Activated effector memory CD4-positive, alpha-beta T cell treated with anti-CD3 and anti-CD28 coated beads, Interleukin-2, amount 50 U/mL, for 16 hours (primary cell): ENCODE results near the gene CD101.
"Not testable (repeated sequence)": the region's sequence is repeated elsewhere in the genome, so short reads cannot be mapped to it uniquely, and the experiment has no call there.

ENCODE experiments used
- DNase-seq: peaks from one replicate; pipeline ENCODE4 v3.0.0-alpha.2; 2020

CD101 gene, protein sequence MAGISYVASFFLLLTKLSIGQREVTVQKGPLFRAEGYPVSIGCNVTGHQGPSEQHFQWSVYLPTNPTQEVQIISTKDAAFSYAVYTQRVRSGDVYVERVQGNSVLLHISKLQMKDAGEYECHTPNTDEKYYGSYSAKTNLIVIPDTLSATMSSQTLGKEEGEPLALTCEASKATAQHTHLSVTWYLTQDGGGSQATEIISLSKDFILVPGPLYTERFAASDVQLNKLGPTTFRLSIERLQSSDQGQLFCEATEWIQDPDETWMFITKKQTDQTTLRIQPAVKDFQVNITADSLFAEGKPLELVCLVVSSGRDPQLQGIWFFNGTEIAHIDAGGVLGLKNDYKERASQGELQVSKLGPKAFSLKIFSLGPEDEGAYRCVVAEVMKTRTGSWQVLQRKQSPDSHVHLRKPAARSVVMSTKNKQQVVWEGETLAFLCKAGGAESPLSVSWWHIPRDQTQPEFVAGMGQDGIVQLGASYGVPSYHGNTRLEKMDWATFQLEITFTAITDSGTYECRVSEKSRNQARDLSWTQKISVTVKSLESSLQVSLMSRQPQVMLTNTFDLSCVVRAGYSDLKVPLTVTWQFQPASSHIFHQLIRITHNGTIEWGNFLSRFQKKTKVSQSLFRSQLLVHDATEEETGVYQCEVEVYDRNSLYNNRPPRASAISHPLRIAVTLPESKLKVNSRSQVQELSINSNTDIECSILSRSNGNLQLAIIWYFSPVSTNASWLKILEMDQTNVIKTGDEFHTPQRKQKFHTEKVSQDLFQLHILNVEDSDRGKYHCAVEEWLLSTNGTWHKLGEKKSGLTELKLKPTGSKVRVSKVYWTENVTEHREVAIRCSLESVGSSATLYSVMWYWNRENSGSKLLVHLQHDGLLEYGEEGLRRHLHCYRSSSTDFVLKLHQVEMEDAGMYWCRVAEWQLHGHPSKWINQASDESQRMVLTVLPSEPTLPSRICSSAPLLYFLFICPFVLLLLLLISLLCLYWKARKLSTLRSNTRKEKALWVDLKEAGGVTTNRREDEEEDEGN

DNA sequence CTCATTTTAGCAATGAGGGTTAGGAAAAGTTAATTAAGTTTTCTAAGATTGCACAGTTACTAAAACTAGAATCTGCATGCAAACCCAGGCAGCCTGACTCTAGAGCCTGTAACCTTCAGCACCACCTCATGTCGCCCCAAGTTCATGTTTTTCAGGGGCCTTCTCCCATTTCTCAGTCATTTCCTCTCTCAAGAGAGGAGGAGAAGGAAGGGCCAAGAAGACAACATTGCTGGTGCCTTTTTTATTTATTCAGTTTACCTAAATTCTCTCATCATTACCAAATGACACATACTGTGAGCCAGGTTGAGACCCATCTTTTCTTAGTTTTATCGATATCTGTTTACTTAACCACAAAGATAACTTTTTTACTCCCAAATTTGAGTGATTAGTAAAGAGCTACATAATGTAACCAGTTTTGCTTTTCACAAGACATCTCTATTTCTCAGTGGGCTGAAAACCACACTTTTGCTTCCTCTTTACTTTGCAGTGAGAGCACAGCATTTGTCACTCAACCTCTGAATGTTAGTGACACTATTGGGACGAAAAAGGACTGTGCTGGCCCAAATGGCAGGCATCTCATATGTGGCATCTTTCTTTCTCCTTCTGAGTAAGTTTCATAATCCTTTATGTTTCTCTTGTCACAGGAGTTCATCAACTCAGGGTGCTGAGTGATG is at the start of gene CD101:
Gene CD101 (plus strand): TSS at position 507 of the 674 bp plus-strand sequence. CDS start 58 bp downstream, at position 565.
- no peak for DNase-seq

DNA sequence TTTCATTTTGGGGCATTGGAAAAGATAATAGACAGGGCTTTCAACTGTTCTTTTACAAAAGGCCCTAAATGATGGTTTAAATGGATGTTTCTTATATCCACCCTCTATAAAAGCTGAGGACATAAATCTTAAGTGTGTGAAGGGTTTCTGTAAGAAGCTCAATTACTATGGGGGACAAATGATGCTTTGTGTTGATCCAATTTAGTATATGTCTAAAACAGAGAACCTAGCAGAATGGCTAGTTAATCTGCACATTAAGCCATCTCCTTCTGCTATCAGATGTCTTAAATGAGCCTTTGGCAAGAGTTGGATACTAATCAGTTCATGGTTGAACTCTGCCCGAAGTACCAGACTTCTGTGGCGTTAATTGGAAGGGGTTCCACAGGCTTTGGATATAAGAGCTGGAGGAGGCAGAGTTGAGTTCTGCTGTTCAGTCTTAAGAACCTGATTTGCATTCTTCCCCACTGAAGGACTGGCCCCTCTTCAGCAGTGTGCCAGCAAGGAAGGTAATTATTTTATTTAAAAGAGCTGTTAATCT is 48.8 kb upstream of the CD101 start:
- DNase-seq: no peak

DNA sequence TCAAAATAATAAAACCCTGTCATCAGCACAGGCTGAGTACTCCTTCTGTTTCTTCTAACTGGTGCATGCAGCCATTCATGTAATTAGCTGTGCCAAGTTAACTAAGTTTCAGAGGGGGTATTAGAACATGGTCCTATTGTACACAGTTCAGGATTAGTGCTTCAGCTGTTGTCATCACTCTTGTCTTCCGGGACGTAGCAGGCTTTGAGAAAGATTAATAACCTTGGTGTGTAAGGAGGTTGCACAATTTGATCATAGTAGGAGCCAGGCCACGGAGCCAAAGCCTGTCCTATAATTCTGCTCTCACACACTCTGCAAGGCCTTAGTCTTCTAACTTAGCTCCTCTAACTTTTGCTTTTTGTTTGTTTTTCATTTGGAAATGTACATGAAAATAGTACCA is 47.1 kb upstream of the CD101 start:
- DNase-seq: no peak

DNA sequence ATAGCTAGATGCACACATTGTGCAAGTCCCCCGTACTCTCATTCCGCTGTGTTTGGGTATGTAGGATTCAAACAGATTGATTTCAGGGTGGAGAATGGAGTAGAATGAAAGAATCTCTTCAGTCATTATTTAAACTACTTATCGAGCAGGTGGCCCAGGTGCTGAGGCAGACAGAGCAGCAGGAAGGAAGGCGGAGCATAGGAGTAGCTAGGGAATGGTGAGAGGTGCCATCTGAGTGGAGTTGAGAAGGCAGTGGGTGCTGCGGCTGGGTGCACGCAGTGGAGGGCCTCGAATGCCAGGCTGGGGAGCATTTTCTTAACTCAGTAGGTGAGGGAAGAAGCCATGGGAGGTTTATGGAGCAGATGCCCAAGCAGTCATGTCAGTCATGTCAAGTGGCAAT is 45.2 kb upstream of the CD101 start:
- no peak for DNase-seq

DNA sequence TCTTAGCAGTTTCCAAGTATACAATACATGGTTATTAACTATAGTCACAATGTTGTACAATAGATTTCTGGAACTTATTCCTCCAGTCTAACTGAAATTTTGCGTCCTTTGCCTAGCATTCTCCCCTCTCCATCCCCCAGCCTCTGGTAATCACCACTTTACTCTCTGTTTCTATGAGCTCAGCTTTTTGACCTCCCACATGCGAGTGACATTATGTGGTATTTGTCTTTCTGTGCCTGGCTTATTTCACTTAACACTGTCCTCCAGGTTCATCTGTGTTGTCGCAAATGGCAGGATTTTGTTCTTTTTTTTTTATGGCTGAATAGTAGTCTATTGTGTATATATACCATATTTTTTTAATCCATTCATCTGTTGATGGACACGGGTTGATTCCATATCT is 43.9 kb upstream of the CD101 start:
- no peak for DNase-seq

DNA sequence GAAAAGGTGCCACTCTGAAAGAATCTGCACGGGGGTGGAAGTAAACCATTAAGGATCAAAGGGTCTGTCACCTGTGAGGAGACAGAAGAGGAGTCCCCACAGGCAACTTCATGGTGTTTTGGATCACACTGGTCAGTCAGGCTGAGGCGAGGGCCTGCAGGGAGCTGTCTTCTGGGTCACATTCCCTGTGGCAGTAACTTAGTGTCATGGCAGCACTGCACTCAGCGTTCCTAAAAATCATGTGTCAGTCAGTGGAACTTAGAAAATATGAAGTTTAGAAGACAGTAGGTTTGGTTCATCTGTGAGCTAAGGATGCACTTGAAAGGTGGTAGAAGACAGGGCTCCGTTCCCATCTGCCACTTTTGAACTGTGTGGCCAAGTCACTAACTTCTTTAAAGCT is 43.5 kb upstream of the CD101 start:
- no peak for DNase-seq

DNA sequence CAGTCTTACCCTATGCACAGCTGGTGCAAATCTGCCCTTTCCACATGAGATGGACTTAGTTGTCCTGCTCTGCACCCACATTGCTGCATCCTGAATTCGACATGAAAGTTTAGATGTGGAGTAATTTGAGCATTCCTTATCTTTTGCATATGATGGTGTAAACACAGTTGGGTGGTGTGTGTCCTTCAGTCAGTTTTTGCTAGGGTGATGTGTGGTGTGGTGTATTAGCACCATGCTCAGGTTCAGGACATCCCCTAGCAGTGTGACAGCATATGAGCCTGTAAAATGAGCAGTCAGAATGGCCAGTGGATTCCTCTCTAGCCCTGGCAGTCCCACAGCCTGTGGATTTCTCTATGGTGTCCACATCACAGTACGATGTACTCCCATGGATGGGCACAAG is 42.6 kb upstream of the CD101 start:
- no peak for DNase-seq

DNA sequence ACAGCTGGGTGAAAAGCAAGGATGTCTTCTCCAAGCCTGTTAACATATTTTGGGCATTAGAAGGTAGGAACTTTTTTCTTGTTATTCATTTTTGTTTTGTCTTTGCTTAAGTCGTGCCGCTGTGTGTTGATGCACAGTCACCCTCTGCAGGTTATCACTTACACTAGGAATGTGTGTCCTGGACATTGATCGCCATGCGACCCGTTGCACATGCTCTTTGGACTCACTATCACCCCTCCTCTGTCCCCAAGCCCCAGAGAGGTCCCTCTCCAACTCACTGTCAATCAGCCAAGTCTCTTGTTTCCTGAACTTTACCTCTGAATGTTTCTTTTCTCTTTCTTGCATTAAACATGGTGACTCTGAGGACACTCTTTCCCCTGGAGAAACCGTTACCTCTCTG is 40.0 kb upstream of the CD101 start:
- DNase-seq: no peak

DNA sequence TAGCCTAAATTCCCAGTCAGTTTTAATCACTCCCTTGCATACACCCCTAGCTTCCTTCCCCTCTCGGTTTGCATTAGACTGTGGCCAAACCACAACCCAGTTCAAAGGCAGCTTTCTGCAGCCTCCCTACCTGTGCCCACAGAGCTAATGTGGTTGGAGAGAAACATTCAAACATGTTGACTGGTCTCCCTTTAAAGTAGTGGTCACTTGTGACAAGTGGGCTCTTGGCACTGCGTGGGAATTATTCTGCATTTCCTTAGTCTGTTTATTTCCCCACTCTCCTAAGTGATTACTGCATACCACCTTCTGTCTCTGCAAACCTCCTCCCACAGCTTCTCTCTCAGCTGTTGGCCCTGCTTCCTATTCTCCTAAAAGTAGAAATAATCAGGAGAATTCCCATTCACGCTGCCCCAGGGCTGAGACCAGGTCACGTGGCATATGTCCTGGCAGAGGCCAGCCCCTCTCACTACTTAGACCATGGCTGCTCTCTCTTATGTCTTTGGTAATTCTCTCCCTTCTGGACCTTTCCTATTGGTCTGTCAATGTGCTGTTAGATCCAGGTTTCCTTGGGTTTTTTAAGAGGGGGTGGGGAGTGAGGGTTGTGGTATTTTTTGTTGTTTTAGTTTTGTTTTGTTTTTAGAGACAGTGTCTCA is 38.4 kb upstream of the CD101 start:
- DNase-seq: no peak

DNA sequence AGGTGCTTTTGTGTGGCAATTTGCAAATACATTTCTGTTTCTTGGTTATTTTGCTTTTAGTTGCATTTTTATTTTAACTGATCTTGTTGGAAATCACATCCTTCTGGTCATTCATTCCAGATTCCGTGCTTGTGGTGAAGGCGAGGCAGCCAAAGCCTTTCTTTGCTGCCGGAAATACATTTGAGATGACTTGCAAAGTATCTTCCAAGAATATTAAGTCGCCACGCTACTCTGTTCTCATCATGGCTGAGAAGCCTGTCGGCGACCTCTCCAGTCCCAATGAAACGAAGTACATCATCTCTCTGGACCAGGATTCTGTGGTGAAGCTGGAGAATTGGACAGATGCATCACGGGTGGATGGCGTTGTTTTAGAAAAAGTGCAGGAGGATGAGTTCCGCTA is 34.8 kb upstream of the CD101 start:
- DNase-seq: no peak

DNA sequence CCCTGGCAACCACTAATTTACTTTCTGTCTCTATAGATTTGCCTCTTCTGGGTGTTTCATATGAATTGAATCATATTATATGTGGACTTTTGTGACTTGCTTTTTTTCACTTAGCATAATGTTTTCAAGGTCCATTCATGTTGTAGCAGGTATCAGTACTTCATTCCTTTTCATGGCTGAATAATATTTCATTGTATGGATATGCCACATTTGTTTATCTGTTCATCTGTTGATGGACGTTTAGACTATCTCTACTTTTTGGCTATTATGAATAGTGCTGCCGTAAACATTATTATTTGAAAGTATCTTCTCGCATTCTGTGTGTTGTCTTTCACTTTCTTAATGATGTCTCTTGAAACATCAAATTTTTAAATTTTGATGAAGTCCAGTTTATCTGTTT is 32.8 kb upstream of the CD101 start:
- DNase-seq: no peak

DNA sequence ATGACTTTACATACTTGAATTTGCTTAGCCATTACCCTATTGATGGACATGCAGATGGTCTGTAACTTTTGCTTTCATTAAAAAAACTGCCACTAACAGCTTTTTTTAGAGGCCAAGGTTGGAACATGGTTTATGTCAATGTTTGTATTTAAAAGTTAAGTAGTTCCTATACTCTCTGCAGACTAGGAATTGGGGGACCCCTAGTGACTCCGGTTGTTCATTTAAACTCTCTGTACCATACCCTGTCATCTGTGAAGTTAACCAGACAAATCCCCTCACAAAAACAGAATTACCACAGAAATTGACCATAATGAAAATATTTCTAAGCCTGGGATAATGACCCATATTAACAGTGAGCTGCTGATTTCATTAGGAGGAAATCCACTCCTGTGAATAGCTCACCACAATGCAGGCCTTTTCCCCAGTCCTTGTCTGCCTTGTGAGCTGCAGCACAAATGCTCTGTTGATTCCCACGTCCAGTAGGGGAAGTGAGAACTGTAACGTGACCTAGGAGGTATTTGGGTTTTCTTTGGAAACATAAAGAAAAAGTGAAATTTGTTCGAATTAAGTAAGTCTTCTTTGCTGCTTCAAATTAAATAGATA is 30.2 kb upstream of the CD101 start:
- no peak for DNase-seq

DNA sequence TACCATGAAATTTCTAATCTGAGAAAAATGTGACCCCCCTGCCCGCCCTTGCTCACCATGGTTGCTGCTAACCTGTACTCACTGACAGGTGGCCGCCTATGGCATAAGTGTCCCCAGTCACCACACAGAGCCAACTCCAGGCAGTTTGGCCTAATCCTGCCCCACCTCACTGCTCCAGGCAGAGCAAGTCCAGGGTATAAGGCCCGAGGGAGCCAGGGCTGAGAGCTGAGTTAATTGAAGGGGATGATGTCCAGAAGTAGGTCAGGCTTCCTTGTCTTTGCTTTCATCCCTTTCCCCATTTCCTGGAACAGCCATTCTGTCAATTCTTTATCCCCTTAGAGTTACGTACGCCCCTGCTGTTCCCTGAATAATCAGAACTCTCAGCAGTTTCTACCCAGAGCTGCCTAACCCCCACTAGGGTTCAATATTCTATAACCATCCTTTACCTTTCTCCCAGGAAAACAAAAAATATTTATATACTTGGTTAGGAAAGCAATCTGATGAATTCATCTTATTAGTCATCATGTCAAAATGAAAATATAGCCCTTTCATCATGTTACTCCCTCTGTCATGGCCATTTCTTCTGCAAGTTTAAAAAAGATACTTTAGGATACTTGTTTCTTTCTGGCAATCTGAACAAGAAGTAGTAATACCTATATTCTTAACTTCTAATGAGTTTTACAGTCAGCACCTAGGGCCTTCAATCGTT is 29.4 kb upstream of the CD101 start:
- no peak for DNase-seq

DNA sequence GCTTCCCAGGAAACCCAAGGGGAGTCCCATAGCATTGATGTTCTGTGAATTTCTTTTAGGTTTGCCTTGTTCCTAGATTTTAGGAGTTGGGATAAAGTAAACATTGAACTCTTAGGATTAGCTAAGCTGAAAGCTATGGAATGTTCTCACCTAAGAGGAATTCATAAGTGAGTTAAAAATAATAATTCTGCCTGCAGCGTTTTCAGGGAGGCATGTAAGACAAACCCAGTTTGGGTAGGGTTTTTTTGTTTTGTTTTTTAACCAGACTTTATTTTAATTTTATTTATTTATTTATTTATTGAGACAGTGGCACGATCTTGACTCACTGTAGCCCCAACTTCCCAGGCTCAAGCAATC is 28.9 kb upstream of the CD101 start:
- no peak for DNase-seq

DNA sequence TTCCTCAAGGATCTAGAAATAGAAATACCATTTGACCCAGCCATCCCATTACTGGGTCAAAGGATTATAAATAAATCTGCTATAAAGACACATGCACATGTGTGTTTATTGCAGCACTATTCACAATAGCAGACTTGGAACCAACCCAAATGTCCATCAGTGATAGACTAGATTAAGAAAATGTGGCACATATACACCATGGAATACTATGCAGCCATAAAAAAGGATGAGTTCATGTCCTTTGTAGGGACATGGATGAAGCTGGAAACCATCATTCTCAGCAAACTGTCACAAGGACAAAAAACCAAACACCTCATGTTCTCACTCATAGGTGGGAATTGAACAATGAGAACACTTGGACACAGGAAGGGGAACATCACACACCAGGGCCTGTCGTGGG is 21.3 kb upstream of the CD101 start:
- DNase-seq: not testable (repeated sequence)

DNA sequence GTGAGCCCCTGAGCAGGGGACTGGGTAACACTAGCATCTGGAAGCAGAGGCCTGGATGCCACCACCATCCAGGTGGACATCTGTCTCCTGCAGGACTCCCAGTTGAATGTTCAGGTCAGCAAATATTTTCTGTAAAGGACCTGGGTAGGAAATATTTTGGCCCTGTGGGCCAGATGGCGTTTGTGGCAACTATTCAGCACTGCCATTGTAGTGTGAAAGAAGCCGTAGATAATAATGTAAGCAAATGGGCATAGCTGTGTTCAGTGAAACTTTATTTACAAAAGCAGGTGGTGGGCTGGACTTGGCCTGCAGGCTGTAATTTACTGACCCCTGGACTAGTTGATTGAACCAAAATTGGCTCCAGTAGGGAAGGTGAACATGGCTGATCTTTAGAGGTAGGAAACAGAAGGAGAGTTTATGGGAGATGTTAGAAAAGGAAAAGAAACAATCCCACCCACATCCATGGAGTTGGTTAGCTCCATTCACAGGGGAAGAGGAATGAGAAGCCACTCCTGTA is 20.0 kb upstream of the CD101 start:
- no peak for DNase-seq

DNA sequence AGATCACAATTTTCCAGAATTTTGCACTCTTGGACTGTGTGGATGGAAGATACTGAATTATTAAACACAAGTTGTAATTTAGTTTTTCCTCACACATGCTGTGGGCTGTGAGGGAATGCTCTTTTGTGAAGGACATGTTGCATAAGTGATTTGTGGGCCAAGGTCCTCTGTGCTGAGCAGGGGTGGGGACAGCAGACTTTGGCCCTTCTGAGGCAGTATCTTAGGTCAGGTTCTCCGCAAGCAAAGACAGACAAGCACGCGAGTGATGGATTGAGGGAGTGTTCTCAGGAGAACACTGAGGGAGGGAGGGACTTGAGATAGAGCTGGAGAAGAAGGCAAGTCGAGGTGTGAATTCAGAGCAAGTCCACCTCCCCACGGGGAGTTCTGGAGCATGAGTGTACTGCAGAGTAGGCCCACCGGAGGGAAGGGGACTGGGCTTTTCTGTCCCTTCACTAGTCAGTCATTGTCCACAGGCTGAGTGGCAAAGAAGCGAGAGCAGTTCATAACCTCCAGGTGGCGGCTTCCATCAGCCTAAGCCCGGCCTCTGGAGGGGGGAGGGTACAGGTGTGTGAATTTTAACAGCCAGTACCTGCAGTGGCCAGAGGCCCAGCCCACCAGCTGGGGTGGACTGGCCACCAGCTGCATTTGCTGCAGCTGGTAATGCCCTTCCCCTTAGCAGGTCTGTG is 19.1 kb upstream of the CD101 start:
- DNase-seq: no peak

DNA sequence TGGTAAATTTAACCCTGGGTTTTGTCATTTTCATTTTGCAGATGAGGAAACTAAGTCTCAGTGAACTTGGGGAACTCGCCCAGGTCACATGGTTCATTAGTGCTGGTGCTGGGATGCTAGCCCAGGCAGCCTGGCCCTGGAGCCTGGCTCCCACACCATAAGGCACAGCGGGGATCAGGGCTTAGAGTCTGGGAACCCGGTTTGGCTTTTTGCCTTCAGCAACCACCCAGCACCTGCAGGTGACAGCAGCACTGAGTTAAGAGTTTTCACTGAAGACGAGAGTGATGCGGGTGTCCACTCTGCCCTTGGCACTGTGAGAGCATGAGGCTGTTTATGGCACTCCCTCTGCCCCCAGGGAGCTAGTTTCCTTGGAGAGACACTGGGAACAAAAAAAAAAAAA is 18.4 kb upstream of the CD101 start:
- DNase-seq: no peak

DNA sequence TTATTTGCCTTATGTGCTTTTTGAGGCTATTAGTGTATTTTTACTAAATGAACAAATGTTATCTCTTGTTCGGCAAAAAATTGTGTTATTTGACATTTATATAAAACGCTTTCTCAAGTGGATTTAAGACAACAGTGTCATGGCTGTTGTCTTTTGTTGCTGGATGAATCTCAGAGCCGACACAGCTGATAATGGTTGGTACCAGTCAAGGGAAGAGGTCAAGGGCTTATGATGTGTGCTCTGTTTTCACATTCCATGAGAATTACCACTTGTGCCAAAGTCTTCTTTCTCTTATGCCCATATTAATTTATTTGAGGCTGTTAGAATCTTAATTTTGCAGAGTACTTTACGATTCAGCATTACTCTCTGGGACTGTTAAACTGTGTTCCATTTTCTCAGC is 17.9 kb upstream of the CD101 start:
- DNase-seq: no peak

DNA sequence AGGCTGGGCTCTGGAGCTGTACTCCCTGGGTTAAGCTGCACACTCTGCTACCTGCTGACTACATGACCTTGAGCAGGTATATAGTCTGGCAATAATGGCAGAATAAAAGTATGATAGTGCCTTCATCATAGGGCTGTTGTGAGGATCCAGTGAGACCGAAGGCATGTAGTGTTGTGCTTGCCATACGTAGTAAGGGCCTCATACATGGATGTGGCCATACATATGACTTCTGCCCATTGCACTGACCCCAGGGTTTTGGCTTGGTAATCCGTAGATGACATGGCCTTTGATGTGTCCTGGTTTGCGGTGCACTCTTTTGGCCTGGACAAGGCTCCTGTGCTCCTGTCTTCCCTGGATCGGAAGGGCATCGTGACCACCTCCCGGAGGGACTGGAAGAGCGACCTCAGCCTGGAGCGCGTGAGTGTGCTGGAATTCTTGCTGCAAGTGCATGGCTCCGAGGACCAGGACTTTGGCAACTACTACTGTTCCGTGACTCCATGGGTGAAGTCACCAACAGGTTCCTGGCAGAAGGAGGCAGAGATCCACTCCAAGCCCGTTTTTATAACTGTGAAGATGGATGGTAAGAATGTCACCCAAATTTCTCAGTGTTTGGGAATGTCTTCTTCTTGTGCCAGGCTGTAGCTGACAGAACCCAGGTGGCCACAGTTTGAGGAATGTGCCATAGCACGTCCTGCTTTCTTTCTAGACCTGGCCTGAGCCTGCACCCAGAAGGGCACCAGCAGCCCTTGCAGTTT is 17.0 kb upstream of the CD101 start:
- no peak for DNase-seq
